HT1080 (cell line): ENCODE results near the gene RBM44. TPM values are rescaled to one million over a fixed set of nuclear protein-coding genes. Genes with fewer than 3 reads are reported as not detected.
A peak's percentile ranks its signal among the peaks of the same experiment; 100 is the strongest.
"Not testable (repeated sequence)": the region's sequence is repeated elsewhere in the genome, so short reads cannot be mapped to it uniquely, and the experiment has no call there.

ENCODE experiments used
- DNase-seq: peaks from one replicate; pipeline ENCODE4 v3.0.0-alpha.2; 2015; ENCODE audit warnings: low read depth
- total RNA-seq: library from RNA; depleted of rRNA; stranded (reverse); fragments of >200 nt; shearing (Covaris generic); gene quantifications from 2 replicates; pipeline ENCODE4 v1.2.3, GENCODE V29; 2014

Gene RBM44
- total RNA-seq, 1 experiment from 2014 or later: 0.32 TPM

GRCh38 chr2:237848940-237849339 is 50.4 kb downstream of the RBM44 start:
- not testable (repeated sequence) for DNase-seq

GRCh38 chr2:237854295-237854694 is 55.7 kb downstream of the RBM44 start:
- DNase-seq: no peak

- no peak for DNase-seq
Measured at GRCh38 chr2:237857791-237858190, 59.2 kb downstream of the RBM44 start.

GRCh38 chr2:237858294-237859081 is 59.9 kb downstream of the RBM44 start:
- peak; percentile 65 for DNase-seq

- no peak for DNase-seq
Measured at GRCh38 chr2:237859082-237859433, 60.5 kb downstream of the RBM44 start.

- no peak for DNase-seq
Measured at GRCh38 chr2:237859533-237860272, 61.1 kb downstream of the RBM44 start, which contains the start of gene RAMP1. Gene RAMP1, plus strand, starts transcription at chr2:237859623. Its CDS starts 53 bp downstream, at chr2:237859676.

GRCh38 chr2:237860273-237860935 is 61.8 kb downstream of the RBM44 start:
- no peak for DNase-seq

GRCh38 chr2:237861875-237862527 is 63.4 kb downstream of the RBM44 start:
- no peak for DNase-seq

GRCh38 chr2:237862528-237862895 is 63.9 kb downstream of the RBM44 start:
- DNase-seq: no peak

GRCh38 chr2:237863102-237863511 is 64.5 kb downstream of the RBM44 start:
- DNase-seq: no peak

GRCh38 chr2:237863689-237864443 is 65.3 kb downstream of the RBM44 start:
- no peak for DNase-seq

- DNase-seq: no peak
Measured at GRCh38 chr2:237864444-237864931, 65.9 kb downstream of the RBM44 start.

GRCh38 chr2:237864940-237865622 is 66.5 kb downstream of the RBM44 start:
- DNase-seq: peak; percentile 82

- DNase-seq: no peak
Measured at GRCh38 chr2:237865623-237866041, 67.1 kb downstream of the RBM44 start.

- DNase-seq: peak; percentile 83
Measured at GRCh38 chr2:237866101-237866621, 67.6 kb downstream of the RBM44 start.

GRCh38 chr2:237867465-237867864 is 68.9 kb downstream of the RBM44 start:
- DNase-seq: no peak

- DNase-seq: not testable (repeated sequence)
Measured at GRCh38 chr2:237868074-237868473, 69.5 kb downstream of the RBM44 start.

GRCh38 chr2:237868631-237869342 is 70.2 kb downstream of the RBM44 start:
- DNase-seq: no peak
